ENCODE data around the gene LRRC75B. TPM values are rescaled to one million over a fixed set of nuclear protein-coding genes. Genes with fewer than 3 reads are reported as not detected.

The LRRC75B gene
- total RNA-seq, 1 experiment from 2014 or later, result 7.9 TPM

GRCh38 chr22:24571266-24571665 lies 21.6 kb downstream of the LRRC75B start:
- RAD21 ChIA-PET (ENCODE audit: low non-redundant PET in 1 of 2, low total read pairs in 2 of 2, uncharacterized antibody in 2 of 2, unreplicated experiment in 2 of 2), result no interaction called here
- no peaks in the 10 kb centered on the region; the same call in 1 of the 2 replicates for H4K20me1 ChIP-seq (ENCODE audit: insufficient read depth)
- no peak overlapping the region for H3K4me3 ChIP-seq (replicated peaks in 1 of 2; ENCODE audit: low read depth in 1 of 2, low read length in 2 of 2)
- POLR2A ChIA-PET, result no interaction called here
- ATAC-seq (no peak), DNase-seq (ENCODE audit: low read depth, low spot score) (no peak)
- no peaks in the 10 kb centered on the region for H3K9me3 ChIP-seq (ENCODE audit: control insufficient read depth in 1 of 2, insufficient read depth in 1 of 2, low read depth in 1 of 2, low read length in 2 of 2)
- TF ChIP-seq RAD21 (IDR thresholded peaks at IDR 0.05; ENCODE audit: low read depth) (no peak), TCF7L2 (IDR thresholded peaks at IDR 0.05; ENCODE audit: borderline replicate concordance, extremely low read depth, insufficient read depth, insufficient read length) (no peak), ZNF274 (IDR thresholded peaks at IDR 0.05; ENCODE audit: low read depth, low read length) (no peak), ELF1 (IDR thresholded peaks at IDR 0.05; ENCODE audit: borderline replicate concordance, low read depth) (no peak), EZH2 (IDR thresholded peaks at IDR 0.05) (no peak), ZBTB33 (IDR thresholded peaks at IDR 0.05; ENCODE audit: extremely low read depth, insufficient replicate concordance, low read length) (no peak), SRF (IDR thresholded peaks at IDR 0.05; ENCODE audit: low read depth) (no peak), CEBPB (IDR thresholded peaks at IDR 0.05; ENCODE audit: low read depth) (no peak), MAX (IDR thresholded peaks at IDR 0.05) (no peak), ATF3 (IDR thresholded peaks at IDR 0.05) (no peak), POLR2A (IDR thresholded peaks at IDR 0.05; ENCODE audit: borderline replicate concordance, extremely low read depth, insufficient read depth, insufficient read length) (no peak), YY1 (IDR thresholded peaks at IDR 0.05; ENCODE audit: extremely low read depth, insufficient replicate concordance, low read depth, low read length) (no peak), FOSL1 (IDR thresholded peaks at IDR 0.05; ENCODE audit: low read depth) (no peak), JUND (IDR thresholded peaks at IDR 0.05) (no peak), SIN3A (IDR thresholded peaks at IDR 0.05; ENCODE audit: low read depth) (no peak), SP1 (IDR thresholded peaks at IDR 0.05; ENCODE audit: low read depth) (no peak), POLR2AphosphoS5 (IDR thresholded peaks at IDR 0.05; ENCODE audit: low read depth, low read length) (no peak), CTCF (IDR thresholded peaks at IDR 0.05 in 2 of 3, conservative IDR thresholded peaks at IDR 0.05 in 1 of 3; ENCODE audit: borderline replicate concordance in 1 of 3, insufficient read depth in 1 of 3, low read depth in 2 of 3, low read length in 2 of 3) (no peak), EZH2phosphoT487 (IDR thresholded peaks at IDR 0.05; ENCODE audit: borderline replicate concordance) (no peak), EGR1 (IDR thresholded peaks at IDR 0.05; ENCODE audit: low read depth) (no peak)
- BruUV-seq (replicated peaks), result no TSS peak
- no peak overlapping the region for H2AFZ ChIP-seq (ENCODE audit: low read depth, low read length, poor library complexity, severe bottlenecking)
- no peak overlapping the region for H3K27ac ChIP-seq (ENCODE audit: low read depth, low read length)
- H3K4me2 ChIP-seq (ENCODE audit: low read length), result no peak overlapping the region
- intact Hi-C loops (cut with micrococcal nuclease), result no loop called here
- H3K9me2 ChIP-seq (ENCODE audit: insufficient read depth), result no peaks in the 10 kb centered on the region
- H3K27me3 ChIP-seq (ENCODE audit: insufficient read depth, low read length), result no peaks in the 10 kb centered on the region
- peaks cover 45 to 51% of the 10 kb centered on the region in 2 experiments for H3K36me3 ChIP-seq (ENCODE audit: control insufficient read depth in 1 of 2, insufficient read depth in 2 of 2, low read length in 2 of 2)
- H3K79me2 ChIP-seq (ENCODE audit: insufficient read depth, low read length), result peaks cover 44% of the 10 kb centered on the region
- CTCF ChIA-PET, result no interaction called here
- H3K4me1 ChIP-seq (ENCODE audit: control insufficient read depth in 1 of 2, insufficient read depth in 2 of 2, low read length in 2 of 2), result no peaks in the 10 kb centered on the region
- H3K9ac ChIP-seq (ENCODE audit: low read length), result no peak overlapping the region
